Neural cell (in vitro differentiated cells): ENCODE results near the gene NRG3.

Source experiments
- CTCF ChIP-seq: fragments of 450-650 bp; IDR thresholded peaks from 2 replicates; pipeline ENCODE4 v1.5.1; 2014; ENCODE audit warnings: antibody characterized with exemption, mild to moderate bottlenecking, moderate library complexity; ENCODE audit not compliant: poor library complexity, severe bottlenecking
- EZH2 ChIP-seq: fragments of 200-600, 300-800 bp; shearing (Covaris generic), sonication (generic); IDR thresholded peaks from 2 replicates; pipeline ENCODE4 v1.6.1; 2014; ENCODE audit warnings: antibody characterized with exemption, low read length, borderline replicate concordance, mild to moderate bottlenecking; ENCODE audit not compliant: insufficient read depth, poor library complexity, severe bottlenecking
- MXI1 ChIP-seq: fragments of 450-650 bp; conservative IDR thresholded peaks from 2 replicates; pipeline ENCODE4 v1.6.1; 2014; ENCODE audit warnings: antibody characterized with exemption, mild to moderate bottlenecking; ENCODE audit not compliant: poor library complexity, severe bottlenecking
- POLR2AphosphoS5 ChIP-seq: IDR thresholded peaks from 2 replicates; pipeline ENCODE4 v1.6.1; 2012
- RAD21 ChIP-seq: fragments of 450-650 bp; conservative IDR thresholded peaks from 2 replicates; pipeline ENCODE4 v1.6.1; 2014; ENCODE audit warnings: antibody characterized with exemption, mild to moderate bottlenecking, moderate library complexity
- REST ChIP-seq: IDR thresholded peaks from 2 replicates; pipeline ENCODE4 v1.6.1; 2012; ENCODE audit warnings: borderline replicate concordance

GRCh38 chr10:81884856-81885255, 9.9 kb downstream of the NRG3 start:
- TF ChIP-seq CTCF (no peak), REST (no peak), EZH2 (no peak), MXI1 (no peak), POLR2AphosphoS5 (no peak), RAD21 (no peak)
